T-helper 1 cell (primary cell): ENCODE measurements around the gene LARGE1.
"Not testable (repeated sequence)": the region's sequence is repeated elsewhere in the genome, so short reads cannot be mapped to it uniquely, and the experiment has no call there.

Experiments
- DNase-seq, 5 donors: peaks; one replicate each; pipeline ENCODE4 v3.0.0-alpha.2; 2012 to 2020

LARGE1 gene

DNA sequence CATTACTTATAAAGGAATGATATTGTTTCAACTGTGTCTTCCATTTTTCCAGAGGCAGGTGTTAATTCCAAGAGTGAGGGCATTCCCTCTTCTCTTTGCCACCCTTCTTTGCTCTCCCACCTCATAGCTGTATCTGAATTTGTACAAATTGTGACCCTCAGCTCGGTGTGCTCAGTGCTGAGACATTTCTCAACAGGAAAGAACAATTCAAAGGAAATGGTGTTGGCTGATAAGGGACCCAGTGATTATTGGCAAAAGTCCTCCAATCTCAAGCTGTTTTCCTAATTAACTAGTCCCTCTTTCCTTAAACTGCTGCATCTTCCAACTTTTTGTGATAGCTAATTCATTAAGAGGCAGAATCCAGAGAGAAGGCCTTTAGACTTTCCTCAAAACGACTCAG is 453.2 kb downstream of the LARGE1 start:
- no peak for DNase-seq

DNA sequence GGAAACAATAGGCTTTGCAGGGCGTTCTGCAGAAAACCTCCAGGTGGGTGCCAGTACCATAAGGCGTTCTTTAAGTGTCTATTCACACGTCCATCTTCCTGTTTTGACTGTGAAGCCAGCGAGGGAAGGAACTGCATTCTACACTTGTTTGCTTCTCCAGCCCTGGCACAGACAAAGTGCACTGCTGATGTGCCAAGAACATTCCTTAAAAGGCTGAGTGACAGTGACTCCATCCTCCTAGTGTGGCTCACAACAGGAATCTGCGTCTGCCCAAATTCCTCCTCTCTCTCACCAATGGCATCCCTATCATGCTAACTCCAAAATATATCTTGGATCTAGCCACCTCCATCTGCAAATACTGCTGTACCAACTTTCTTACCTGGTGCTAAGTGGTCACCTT is 454.7 kb downstream of the LARGE1 start:
- no peak for DNase-seq

DNA sequence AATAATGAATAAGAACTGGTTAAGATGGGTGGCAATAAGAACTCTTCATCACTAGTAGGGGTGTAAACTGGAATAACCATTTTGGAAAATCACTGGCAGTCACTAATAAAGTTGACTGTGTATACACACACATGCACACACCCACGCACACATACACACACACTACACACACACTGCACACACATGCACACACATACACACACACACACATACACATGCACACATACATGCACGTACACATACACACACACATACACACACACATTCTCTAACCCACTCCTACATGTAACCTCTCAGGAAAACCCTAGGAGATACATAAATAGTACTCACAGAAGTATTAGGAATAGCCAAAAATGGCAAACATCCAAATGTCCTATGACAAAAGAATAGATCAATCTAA is 455.6 kb downstream of the LARGE1 start:
- no peak for DNase-seq

DNA sequence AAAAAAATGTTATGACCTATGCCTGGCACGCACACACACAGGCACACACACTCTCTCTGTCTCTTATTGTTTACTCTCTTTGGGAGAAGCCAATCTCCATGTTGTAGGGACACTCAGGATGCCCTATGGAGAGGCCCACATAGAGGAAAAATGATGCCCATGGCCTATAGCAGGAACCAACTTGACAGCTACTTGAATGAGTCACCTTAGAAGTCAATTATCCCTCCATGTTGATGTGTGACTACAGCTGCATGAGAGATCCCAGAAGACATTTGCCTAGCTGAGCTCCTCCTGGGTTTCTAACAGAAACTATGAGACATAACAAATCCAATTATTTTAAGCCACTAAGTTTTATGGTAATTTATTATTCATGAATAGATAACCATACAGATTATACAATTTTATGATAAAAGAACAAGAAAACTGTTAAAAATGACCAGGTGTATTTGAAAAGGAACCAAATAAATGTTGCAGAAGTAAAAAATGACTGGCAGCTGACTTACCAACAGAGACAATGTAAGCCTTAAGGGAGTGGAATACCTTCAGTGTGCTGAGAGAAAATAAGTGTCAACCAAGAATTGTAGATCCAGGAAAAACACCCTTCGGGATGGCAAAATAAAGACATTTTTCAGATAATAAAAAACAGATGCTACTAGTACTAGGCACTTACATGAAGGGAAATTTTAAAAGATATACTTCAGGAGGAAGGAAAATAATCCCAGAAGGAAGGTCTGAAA is 458.4 kb downstream of the LARGE1 start:
- DNase-seq = no peak

DNA sequence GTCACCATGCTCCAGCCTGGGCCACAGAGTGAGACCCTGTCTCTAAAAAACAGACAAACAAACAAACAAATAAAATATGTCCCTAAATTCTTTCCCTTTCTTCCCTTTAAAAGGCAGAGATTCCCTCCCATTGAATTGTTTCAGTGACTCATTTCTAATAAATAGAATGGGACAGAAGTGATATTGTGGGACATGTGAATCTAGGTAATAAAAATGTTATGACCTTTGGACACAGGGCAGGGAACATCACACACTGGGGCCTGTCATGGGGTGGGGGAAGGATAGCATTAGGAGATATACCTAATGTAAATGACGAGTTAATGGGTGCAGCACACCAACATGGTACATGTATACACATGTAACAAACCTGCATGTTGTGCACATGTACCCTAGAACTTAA is 459.0 kb downstream of the LARGE1 start:
- not testable (repeated sequence) for DNase-seq

DNA sequence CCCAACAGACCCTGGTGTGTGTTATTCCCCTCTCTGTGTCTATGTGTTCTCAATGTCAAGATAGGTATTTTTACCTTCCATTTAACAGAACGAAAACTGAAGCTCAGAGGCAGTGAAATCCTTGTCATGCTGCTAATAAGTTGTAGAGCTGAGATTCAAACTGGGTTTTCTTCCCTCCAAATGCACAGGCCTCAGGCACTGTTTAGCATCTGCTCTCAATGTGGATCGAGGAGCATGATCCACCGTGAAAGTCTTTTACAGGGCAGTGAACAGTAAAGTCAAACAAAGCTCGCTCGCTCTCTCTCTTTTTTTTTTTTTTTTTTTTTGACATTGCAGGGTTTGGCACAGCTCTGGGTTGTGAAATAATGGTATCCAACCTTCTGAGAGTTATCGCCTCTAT is 461.1 kb downstream of the LARGE1 start:
- no peak for DNase-seq

DNA sequence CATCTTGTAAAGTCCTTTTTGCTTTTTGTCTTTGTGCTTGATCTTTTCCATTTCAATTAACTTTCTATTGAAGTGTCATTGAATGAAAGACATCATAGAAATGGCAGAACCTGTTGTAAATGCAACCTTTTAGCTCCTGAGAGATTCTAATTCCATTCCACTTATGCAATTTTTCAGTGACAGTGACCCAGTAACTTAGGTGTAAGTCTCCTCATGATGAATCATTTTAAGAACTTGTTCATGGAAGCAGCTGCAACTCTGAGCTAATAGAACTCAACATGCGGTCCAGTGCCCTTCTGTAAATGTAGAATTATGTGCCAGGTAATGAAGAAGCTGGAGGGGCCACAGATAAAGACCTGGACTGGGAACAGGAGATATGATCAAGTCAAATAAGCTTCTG is 463.8 kb downstream of the LARGE1 start:
- DNase-seq = no peak

DNA sequence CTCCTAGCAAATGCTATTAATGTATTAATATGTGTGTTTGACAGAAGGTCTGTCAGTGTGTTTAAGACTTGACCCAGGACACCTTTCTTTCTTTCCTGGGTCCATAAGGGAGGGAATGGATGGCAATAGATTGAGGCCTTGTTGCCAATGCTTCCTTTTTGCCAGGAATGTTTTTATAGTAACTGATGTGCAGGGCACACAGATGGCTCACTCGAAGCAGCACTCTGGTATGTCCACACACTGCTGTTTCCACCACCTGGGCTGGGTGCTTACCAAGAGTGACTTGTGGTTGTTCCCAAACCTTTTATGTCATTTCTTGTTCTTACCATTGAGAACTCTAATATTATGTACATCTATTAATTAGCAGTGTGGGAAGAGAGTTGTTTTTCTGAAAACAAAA is 465.2 kb downstream of the LARGE1 start:
- no peak for DNase-seq

DNA sequence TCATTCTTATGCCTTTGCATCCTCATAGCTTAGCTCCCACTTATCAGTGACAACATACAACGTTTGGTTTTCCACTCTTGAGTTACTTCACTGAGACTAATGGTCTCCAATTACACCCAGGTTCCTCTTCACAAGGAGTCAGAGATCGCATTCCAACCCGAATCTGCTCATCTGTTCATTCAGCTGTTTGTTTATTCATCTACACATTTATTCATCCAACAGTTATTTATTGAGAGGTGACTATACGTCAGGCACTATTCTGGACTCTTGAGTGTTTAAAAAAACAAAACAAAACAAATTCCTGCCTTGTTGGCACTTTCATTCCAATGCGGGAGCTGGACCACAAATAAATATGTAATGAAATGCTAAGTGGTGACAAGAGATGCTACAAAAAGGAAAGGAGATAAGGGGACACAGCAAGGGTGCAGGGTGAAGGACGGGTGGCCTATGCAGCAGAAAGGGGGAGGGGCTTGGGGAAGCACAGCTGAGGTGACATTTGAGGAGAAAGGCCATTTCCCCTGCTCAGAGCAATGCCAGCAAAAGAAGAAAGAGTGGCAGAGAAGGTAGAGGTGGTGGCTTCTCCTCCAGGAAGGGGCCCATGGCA is 468.3 kb downstream of the LARGE1 start:
- no peak for DNase-seq

DNA sequence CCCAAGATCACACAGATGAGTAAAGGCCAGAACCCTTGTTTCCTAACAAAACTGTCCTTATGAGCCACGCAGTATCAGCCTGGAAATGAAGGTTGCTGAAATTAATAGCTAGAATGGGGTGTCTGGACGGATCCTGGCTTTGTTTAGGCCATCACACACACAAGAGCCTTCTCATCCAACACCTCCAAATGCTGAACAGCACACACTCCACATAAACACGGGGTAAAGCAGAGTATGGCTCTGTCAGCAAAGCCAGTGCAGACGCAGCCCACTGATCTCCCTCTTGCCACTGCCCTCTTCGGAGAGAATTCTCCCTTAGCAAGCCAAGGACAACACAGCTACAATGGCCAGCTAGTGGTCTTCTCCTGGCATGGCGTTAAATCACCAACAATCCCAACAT is 469.5 kb downstream of the LARGE1 start:
- no peak for DNase-seq

DNA sequence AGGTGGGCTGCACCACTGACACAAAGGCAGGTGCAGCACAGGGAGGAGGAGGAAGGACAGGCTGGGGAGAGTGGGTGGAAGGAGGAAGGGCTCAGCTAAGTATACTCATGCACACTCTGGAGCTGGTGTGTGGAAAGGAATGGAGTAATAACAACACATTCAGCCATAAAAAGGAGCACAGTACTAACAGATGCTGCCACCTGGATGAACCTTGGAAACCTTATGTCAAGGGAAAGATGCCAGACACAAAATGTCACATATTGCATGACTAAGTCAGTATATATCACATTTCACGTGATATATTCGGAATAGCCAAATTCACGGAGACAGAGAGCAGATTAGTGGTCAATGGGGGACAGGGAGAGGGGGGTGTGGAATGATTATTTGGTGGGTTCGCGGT is 472.5 kb downstream of the LARGE1 start:
- DNase-seq = no peak

DNA sequence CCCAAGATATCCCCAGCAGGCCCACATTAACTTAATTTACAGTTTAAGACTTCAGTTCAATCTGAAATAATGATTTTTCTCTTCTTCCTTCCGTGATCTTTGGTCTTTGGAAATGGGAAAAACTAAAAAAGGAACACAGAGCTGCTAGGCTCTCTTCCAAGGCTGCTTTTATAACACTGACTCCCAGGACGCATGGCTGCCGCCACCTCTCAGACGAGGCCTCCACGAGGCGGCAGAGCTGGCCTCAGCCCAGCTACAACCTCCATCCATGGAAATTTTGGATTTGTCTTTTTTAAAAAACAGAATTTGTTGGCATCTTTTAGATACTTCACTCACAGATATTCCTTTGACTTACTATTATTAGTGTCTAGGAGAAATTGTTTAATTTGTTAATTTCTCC is 476.6 kb downstream of the LARGE1 start:
- DNase-seq = no peak

DNA sequence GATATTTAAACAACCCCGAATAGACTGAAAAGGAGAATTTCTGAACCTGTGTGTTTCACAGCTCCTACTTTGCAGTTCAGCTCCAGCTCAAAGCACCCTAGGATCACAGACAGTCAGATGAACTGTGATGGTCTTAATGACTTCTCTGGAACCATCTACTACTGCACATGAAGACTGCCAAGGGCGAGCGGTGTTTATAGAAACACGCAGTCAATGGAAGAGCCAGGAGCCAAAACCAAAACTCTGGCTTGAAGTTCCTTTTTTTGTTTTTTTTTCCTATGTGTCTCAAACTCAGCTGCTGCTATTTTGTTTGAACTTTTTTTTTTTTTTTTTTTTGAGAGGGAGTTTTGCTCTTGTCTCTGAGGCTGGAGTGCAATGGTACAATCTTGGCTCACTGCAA is 479.5 kb downstream of the LARGE1 start:
- DNase-seq = no peak

DNA sequence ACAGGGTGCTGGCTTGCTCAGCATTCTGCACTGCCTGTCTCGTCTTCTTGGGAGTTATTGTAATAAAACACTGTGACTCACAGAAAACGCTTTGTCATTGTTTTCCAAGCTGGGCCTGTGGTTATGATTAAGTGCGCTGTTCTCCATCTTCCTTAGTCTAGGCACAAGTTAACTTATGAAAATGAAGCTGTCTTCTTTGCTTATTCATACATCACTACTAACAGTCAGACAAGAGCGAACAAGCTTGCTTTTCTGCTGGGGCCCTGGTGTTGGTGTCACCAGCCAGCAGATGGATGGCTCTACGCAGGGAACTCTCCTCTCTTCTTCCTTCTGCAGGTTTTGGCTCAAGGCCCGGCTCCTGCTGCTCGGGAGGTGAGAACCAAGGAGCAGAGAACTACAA is 482.0 kb downstream of the LARGE1 start:
- DNase-seq = no peak

DNA sequence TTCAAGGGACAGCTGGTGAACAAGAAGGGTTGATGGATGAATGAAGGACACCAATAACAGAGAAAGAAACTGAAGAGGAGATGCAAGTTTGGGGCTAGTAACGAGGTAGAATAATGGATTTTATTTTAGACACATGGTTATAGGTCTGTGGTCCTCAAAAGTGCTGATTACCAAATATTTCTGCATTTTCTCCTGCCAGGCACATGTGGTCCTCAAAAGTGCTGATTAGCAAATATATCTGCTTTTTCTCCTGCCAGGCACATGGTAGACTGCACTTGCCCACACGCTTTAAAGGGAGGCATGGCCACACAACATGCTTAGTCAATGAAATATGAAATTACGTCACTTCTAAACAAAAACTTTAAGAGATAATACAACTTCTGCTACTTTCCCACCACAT is 489.0 kb downstream of the LARGE1 start:
- DNase-seq = no peak

DNA sequence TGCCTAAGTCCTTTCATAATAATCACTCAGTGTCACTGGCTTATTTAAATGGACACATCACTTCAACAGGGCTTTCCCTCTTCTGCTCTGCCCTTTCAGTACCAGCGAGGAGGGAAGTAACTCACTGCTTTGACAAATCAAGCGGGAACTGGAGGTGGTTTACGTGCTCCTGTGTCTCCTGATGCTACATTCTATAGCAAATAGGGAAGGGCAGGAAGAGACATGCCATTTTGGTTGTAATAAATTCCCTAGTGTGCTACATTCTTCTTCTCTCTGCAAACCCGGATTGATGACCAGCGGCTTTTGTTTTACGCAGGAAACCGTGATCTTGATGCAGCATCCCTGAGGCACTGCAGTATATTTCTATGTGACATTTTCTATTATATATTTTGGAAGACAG is 491.0 kb downstream of the LARGE1 start:
- no peak for DNase-seq

DNA sequence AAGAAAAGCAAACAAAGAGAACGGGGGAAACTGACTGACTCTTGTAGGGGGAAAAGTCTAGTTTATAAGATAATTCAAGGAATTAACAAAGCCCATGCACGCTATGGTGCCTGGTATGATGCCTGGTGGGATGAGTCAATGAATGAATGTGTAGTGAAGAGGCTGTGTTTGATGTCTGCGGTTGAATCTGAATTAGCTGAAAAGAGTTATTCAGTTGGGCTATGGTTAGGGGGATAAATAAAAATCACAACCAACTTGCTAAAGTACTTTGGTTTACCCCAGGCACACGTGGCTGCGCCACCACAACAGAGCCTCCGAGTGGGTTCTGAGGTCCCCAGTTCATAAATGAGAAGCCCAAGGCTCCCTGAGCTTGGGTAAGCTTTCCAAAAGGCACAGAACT is 492.8 kb downstream of the LARGE1 start:
- DNase-seq = no peak

DNA sequence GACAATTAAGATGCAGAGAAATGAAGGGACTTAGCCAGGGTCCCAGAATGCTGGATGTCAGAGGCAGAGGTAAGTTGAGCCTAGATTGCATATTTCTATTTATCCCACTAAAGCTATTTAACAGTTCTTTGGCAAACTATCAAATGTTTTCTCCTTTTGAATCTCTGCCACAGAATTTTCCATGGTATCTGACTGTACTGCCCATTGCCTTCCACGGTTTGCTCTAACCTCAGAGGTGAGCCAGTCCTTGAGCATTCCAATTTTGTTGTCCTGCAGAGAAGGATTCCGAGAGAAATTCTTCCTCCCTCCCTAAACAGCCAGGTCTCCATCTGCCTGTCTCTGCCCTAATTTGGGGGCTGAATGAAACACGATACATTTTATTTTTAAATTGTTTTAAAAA is 493.8 kb downstream of the LARGE1 start:
- no peak for DNase-seq

DNA sequence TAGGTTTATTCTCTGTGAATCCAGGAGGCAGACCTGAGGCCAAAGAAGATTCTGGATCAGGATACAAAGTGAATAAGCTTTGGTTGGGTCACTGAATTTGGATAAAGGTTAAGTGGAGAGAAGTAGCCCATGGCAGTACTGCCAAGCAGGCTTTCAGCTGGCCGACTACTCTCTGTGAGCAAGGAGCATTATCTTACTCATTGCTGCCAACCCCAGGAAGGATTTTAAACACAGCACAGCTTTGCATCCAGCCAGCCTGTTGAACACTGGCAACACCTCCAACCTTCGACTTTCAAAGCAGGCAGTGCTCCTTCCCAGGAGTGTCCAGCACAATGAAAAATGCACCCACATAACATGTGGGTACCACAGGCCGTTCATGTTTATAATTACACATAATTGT is 498.4 kb downstream of the LARGE1 start:
- no peak for DNase-seq

DNA sequence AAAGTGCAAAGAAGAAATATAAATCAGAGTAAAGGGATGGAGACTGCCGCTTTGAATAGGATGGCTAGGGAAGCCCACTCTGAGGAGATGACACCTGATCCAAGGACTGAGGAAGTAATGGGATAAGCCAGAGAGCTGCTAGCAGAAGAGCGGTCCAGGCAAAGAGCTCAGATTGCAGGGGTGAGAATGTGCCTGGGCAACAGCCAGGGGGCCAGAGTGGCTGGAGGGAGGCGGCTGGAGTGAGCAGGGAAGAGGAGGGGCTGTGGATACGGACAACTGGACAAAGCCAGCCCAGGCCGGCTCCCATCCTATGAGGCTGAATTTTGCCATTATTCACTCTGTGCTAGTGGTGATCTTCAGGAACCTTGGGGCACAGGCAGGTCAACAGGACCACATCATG is 501.8 kb downstream of the LARGE1 start:
- no peak for DNase-seq

DNA sequence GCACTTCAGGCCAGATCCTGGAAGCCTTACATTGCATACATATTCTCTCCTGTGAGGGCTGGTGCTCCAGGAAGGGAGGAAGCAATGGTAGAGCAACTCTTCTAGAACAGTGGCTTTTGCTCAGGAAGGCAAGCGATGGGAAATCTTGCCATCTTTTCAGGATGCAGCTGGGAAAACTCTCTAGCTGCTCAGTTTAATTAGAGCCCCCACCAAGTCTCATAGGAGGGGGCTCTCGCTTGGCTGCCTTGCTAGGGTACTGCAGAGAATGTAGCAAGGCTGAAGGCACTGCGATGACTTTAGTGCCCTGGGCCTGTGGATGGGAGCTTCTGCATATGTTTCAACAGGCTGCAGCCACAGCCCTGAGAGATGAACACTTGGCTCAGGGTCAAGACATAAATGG is 504.9 kb downstream of the LARGE1 start:
- DNase-seq = no peak

DNA sequence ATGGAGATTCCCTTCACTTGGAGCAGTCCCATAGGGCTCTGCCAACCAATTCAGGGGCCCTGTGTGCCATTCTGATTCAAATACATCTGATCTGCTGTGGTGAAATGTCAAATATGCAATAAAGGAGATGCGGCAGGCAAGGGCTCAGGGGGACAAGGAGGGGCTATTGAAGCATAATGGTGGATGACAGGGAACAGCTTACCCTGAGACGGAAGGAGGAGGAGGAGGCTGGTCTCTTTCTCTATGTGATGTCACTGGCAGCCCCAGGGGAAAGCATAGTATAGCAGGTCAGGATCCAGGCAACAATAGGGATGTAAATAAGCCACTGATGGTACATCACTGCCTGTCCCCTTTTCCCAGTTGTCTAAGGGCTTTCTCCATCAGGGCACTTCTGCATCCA is 511.2 kb downstream of the LARGE1 start:
- no peak for DNase-seq

DNA sequence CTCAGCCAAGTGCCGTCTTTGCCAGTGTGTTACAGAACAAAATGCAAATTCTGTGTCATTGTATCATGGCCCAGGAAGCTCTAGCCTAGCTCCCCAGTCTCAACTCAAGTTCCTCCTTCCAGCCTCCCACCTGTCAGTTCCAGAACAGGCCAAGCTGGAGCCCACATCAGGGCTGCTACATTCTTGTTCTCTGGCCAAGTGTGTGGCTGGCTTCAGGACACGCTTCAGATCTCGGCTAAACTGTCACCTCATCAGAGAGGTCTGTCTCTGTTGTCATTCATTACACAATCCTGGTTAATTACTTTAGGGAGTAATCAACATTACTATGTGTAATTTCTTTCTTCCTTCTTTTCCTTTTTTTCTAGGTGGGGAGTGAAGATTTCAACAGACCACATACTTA is 515.1 kb downstream of the LARGE1 start:
- DNase-seq = no peak

DNA sequence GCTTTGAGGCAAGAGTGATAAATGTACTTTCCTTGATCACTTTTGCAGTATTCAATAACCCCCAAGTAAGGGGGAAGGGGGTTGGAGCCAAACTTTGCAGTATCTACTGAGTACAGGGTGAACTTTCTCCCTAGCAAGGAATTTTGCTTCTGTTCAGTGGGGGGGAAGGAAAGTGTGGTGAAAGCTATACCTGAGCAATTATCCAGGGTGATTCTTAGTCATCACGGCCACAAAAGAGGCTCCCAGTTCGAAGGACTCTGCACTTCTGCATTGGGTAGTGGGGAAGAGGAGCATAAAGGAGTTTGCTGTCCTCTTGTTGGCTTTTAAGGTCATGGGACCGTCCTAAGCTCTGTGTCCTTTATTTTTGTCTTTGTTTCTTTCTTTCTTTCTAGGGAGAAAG is 515.6 kb downstream of the LARGE1 start:
- no peak for DNase-seq

DNA sequence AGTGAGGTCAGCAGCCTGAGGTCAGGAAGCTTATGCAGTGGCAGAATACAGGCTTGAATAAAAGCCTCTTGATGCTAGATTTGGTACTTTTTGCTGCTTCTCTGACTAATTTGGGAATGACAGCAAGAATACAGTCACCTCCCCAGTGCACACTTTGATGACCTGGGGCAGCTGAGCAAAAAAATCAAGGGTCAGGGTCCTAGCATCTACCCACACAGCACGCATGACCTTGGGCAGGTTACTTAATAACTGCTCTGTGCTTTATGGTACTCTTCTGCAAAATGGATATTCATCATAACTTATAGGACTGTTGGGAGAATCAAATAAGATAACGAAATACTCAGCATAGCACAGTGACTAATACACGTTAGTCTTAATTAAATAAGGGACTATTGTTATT is 518.0 kb downstream of the LARGE1 start:
- no peak for DNase-seq
